Spleen (tissue), 11 donors: ENCODE measurements around the gene TBL3. TPM values are rescaled to one million over a fixed set of nuclear protein-coding genes. Genes with fewer than 3 reads are reported as not detected.

Experiments
- DNase-seq: peaks from one replicate; pipeline ENCODE4 v3.0.0-alpha.2; 2020
- H3K27ac ChIP-seq, 8 donors: fragments of 200-600 bp; sonication (generic) in 7 of 8; 1 replicate in 4 of 8; 2 replicates in 4 of 8; pipeline versions ENCODE4 v1.5.0 to v1.8.0; 2016 to 2021; ENCODE audit warnings: inconsistent platforms in 4 of 8, mild to moderate bottlenecking in 4 of 8, moderate library complexity in 1 of 8
- H3K27me3 ChIP-seq, 7 donors: fragments of 200-600 bp; sonication (generic) in 6 of 7; replicated peaks in 1 of 7; 1 replicate in 4 of 7; 2 replicates in 3 of 7; pipeline versions ENCODE4 v1.5.0 to v1.8.0; 2016 to 2021; ENCODE audit warnings: inconsistent platforms in 3 of 7, mild to moderate bottlenecking in 1 of 7
- H3K36me3 ChIP-seq, 6 donors: fragments of 200-600 bp; sonication (generic) in 5 of 6; 1 replicate in 4 of 6; 2 replicates in 2 of 6; pipeline versions ENCODE4 v1.5.0 to v1.8.0; 2016 to 2021; ENCODE audit warnings: inconsistent platforms in 2 of 6
- H3K4me1 ChIP-seq, 6 donors: fragments of 200-600 bp; sonication (generic) in 5 of 6; 1 replicate in 3 of 6; 2 replicates in 3 of 6; pipeline versions ENCODE4 v1.5.0 to v1.8.0; 2016 to 2021; ENCODE audit warnings: inconsistent platforms in 3 of 6
- H3K4me3 ChIP-seq, 8 donors: fragments of 200-600 bp; sonication (generic) in 7 of 8; 1 replicate in 4 of 8; 2 replicates in 4 of 8; pipeline versions ENCODE4 v1.5.0 to v1.8.0; 2016 to 2021; ENCODE audit warnings: inconsistent platforms in 4 of 8, mild to moderate bottlenecking in 4 of 8, moderate library complexity in 2 of 8
- H3K9me3 ChIP-seq, 8 donors: fragments of 200-600 bp; sonication (generic) in 7 of 8; 1 replicate in 4 of 8; 2 replicates in 4 of 8; pipeline versions ENCODE4 v1.5.0 to v1.8.0; 2016 to 2021; ENCODE audit warnings: inconsistent platforms in 4 of 8
- CTCF ChIP-seq, 11 experiments: fragments of 200-600 bp in 7 of 11; fragments of 450-650 bp in 4 of 11; sonication (generic) in 4 of 11; IDR thresholded peaks in 8 of 11; conservative IDR thresholded peaks in 3 of 11; 1 replicate in 7 of 11; 2 replicates in 4 of 11; pipeline versions ENCODE4 v1.4.0 to v1.8.0; 2016 to 2021; ENCODE audit warnings: antibody characterized with exemption in 11 of 11, inconsistent platforms in 4 of 11, mild to moderate bottlenecking in 1 of 11
- POLR2A ChIP-seq, 3 donors: fragments of 450-650 bp; IDR thresholded peaks; one replicate each; pipeline ENCODE4 v1.5.1; 2017; ENCODE audit warnings: antibody characterized with exemption in 3 of 3, mild to moderate bottlenecking in 1 of 3
- POLR2AphosphoS5 ChIP-seq, 3 donors: sonication (generic); formaldehyde crosslinking; IDR thresholded peaks; one replicate each; pipeline ENCODE4 v1.5.1; 2017; ENCODE audit warnings: antibody characterized with exemption in 3 of 3
- WGBS, 5 donors: extraction: QIAGEN DNeasy Blood & Tissue Kit in 3 of 5; methylation state at CpG; one replicate each; pipeline versions ENCODE4 v1.1.5 to v1.1.7; 2013 to 2018; 5-methylcytosine and 5-hydroxymethylcytosine counted together
- intact Hi-C: fragments of 100-400 bp; cut with DNase I; formaldehyde crosslinking; loops from one replicate; pipeline ENCODE4 v1.15.0; 2023; ENCODE audit warnings: low total_unique reads
- polyA plus RNA-seq, 3 donors: library from polyadenylated mRNA; stranded (reverse); fragments of 200-250 nt; gene quantifications; one replicate each; pipeline ENCODE4 v1.2.1, GENCODE V29; 2013
- total RNA-seq, 7 donors: library from RNA; depleted of rRNA in 3 of 7; stranded (reverse); fragments of >200 nt in 3 of 7; fragmentation: NEBNext Ultra II Directional in 4 of 7; extraction: Animal tissue kit (Norgen Biotek cat#: 25700) in 4 of 7; gene quantifications; one replicate each; pipeline versions ENCODE4 v1.1.0 to v1.2.1, GENCODE V29; 2016 to 2021
- donor health status: healthy with polysubstance abuse.
- donor health status: DM: no; HTN: no; CAD: no; lungs with moderate emphysema.
- donor health status: DM: no; HTN: no; CAD: no.
- donor health status: Bipolar disorder and iron deficiency.
- donor health status: healthy.
- donor health status: DM: no; HTN: no; CAD: no.
- donor health status: DM: yes; HTN: yes; CAD: no.

Gene TBL3
- total and polyA plus RNA-seq, 10 donors: 20.6 to 54.2 (median 29.3) TPM

- H3K4me3 ChIP-seq: peak overlapping the region in 1 of 8 donors; percentile 1
- WGBS, 5 donors: 9 to 32% (median 24%) methylated on average over 12 to 70 of the region's 70 CpGs
- no peaks in the 10 kb centered on the region for H3K9me3 ChIP-seq
- peaks cover 3 to 93% (median 41%) of the 10 kb centered on the region in 7 donors for H3K27me3 ChIP-seq
- DNase-seq: no peak
- H3K4me1 ChIP-seq: peaks cover 5 to 39% (median 21%) of the 10 kb centered on the region in 6 donors
- intact Hi-C loops: no loop called here
- no peak overlapping the region for H3K27ac ChIP-seq
- H3K36me3 ChIP-seq: peaks cover 23 to 52% (median 46%) of the 10 kb centered on the region in 6 donors
- TF ChIP-seq POLR2A (IDR thresholded peaks at IDR 0.05) (no peak), CTCF (IDR thresholded peaks at IDR 0.05 in 8 of 11, conservative IDR thresholded peaks at IDR 0.05 in 3 of 11) (no peak), POLR2AphosphoS5 (IDR thresholded peaks at IDR 0.05) (peak in 2 of 3 donors; percentile 38 to 49)
Observed at GRCh38 chr16:1979271-1980029, 7.6 kb downstream of the TBL3 start.

- no peak overlapping the region for H3K4me3 ChIP-seq
- no peak for DNase-seq
- H3K4me1 ChIP-seq: peaks cover 13 to 46% (median 29%) of the 10 kb centered on the region in 6 donors
- intact Hi-C loops: no loop called here
- peaks cover 3 to 85% (median 41%) of the 10 kb centered on the region in 7 donors for H3K27me3 ChIP-seq
- H3K27ac ChIP-seq: no peak overlapping the region
- TF ChIP-seq POLR2AphosphoS5 (IDR thresholded peaks at IDR 0.05) (peak in 2 of 3 donors; percentile 21 to 53), POLR2A (IDR thresholded peaks at IDR 0.05) (no peak), CTCF (IDR thresholded peaks at IDR 0.05 in 8 of 11, conservative IDR thresholded peaks at IDR 0.05 in 3 of 11) (no peak)
- no peaks in the 10 kb centered on the region for H3K9me3 ChIP-seq
- H3K36me3 ChIP-seq: peaks cover 21 to 45% (median 39%) of the 10 kb centered on the region in 6 donors
- 7 to 17% (median 8%) methylated on average over 13 to 53 of the region's 53 CpGs for WGBS, 5 donors
Observed at GRCh38 chr16:1980030-1980769, 8.3 kb downstream of the TBL3 start.

- Histone ChIP-seq H3K27me3 (peaks cover 3 to 80% (median 41%) of the 10 kb centered on the region in 7 donors), H3K9me3 (no peaks in the 10 kb centered on the region), H3K4me1 (peaks cover 16 to 52% (median 33%) of the 10 kb centered on the region in 6 donors), H3K4me3 (no peak overlapping the region), H3K27ac (no peak overlapping the region), H3K36me3 (peaks cover 16 to 45% (median 37%) of the 10 kb centered on the region in 6 donors)
- no peak for DNase-seq
- intact Hi-C loops: no loop called here
- 25 to 38% (median 26%) methylated on average over 8 to 16 of the region's 16 CpGs for WGBS, 5 donors
- TF ChIP-seq CTCF (IDR thresholded peaks at IDR 0.05 in 8 of 11, conservative IDR thresholded peaks at IDR 0.05 in 3 of 11): no peak
- no peak for TF ChIP-seq POLR2AphosphoS5 (IDR thresholded peaks at IDR 0.05)
- TF ChIP-seq POLR2A (IDR thresholded peaks at IDR 0.05): no peak
Observed at GRCh38 chr16:1980770-1981087, 8.9 kb downstream of the TBL3 start.

- TF ChIP-seq POLR2A (IDR thresholded peaks at IDR 0.05) (no peak), CTCF (IDR thresholded peaks at IDR 0.05 in 8 of 11, conservative IDR thresholded peaks at IDR 0.05 in 3 of 11) (no peak), POLR2AphosphoS5 (IDR thresholded peaks at IDR 0.05) (no peak)
- H3K4me1 ChIP-seq: peaks cover 16 to 53% (median 35%) of the 10 kb centered on the region in 6 donors
- no peak within 1 kb of the TSS for H3K27ac ChIP-seq
- H3K9me3 ChIP-seq: no peaks in the 10 kb centered on the region
- 21 to 41% (median 33%) methylated on average over 5 to 6 of the region's 6 CpGs for WGBS, 5 donors
- intact Hi-C loops: no loop called here
- peaks cover 11 to 45% (median 37%) of the 10 kb centered on the region in 6 donors for H3K36me3 ChIP-seq
- no peak within 1 kb of the TSS for H3K4me3 ChIP-seq
- DNase-seq: no peak
- peaks cover 3 to 73% (median 41%) of the 10 kb centered on the region in 7 donors for H3K27me3 ChIP-seq
Observed at GRCh38 chr16:1981398-1981836, 9.6 kb downstream of the TBL3 start, which contains the start of gene NOXO1. TSS of gene NOXO1 (minus strand) at chr16:1981469. CDS start at chr16:1981179, 290 bp downstream.
